ENCODE results near the gene REELD1.

The REELD1 gene

DNA sequence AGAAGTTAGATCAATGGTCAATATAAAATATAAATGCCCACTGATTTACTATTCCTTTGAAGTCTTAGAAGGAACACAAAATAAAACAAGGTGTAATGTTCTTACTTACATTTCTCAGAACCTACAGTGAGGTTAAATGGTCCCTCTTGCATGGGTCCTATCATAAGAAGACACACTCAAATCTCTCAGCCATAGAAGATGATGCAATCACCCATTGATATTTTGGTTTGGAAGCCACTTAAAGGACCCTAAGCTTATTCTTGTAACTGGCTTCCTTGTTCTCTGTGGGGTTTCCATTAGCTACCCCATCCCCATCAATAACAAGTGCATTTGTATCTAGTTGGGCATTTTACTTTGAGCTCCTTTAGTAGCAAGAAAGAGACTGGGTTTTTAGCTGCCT lies 15.1 kb downstream of the REELD1 start:
- no peak for DNase-seq

DNA sequence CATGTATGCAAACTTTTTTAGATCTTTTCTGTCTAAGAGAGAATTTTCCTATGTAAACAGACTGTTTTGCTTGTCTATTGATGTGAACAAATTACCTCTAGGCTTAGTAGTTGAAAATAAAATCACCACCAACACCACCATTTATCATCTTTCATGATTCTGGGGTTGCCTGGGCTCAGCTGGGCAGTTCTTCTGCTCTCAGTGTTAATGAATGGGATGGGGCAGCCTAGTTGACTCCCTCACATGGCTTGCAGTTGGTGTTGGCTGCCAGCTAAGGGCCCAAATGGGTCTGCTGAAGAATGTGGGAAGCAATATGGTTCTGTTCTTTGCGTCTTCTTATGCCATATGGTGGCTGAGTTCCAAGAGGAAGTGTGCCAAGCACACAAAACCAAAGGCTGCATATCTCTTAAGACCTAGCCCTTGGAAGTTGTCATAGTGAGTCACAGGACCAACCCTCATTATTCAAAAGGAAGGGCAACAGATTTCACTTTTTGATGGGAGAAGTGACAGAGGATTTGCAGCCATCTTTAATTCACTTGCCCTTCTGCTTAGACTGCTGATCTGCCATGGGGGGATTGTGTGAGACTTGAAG lies 17.9 kb downstream of the REELD1 start:
- no peak for DNase-seq

DNA sequence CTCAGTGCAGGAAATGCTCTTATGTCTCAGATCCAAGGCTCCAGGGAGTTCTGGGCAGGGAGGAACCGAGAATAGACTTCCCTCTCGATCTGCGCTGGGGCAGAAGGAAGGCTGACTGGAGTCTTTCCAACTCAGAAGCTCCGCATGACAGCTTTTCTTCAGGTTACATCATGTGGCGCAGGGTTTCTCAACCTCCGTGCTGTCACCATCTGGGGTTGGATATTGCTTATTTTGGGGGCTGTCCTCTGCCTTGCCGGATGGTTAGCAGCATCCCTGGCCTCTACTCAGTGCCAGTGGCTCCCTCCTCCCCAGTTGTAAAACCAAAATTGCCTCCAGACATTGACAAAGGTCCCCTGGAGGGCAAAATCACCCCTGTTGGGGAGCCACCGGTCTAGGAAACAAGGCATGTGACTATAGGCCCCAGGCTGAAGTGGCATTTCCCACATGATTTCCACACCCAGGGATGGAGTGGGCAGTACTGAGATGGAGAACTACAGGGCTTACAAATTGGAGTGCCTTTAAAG lies 21.4 kb downstream of the REELD1 start:
- no peak for DNase-seq

DNA sequence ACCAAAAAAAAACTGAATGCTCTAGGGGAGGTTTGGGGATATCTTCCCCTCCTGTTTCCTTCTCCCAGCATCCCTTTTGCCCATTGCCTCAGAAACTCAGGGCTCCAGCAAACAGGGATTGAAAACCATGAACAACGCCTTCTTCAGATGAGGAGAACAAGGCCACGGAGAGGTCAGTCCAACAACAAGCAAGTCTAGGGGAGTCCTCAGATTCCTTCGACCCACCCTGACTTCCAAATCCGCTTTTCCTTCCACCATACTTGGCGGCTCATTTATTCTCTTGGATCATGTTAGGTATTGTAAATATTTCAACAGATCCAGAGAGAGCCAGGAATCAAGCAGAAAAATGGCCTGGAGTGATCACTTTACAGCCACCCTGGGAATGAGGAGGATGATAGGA lies 21.9 kb downstream of the REELD1 start:
- DNase-seq, result no peak

DNA sequence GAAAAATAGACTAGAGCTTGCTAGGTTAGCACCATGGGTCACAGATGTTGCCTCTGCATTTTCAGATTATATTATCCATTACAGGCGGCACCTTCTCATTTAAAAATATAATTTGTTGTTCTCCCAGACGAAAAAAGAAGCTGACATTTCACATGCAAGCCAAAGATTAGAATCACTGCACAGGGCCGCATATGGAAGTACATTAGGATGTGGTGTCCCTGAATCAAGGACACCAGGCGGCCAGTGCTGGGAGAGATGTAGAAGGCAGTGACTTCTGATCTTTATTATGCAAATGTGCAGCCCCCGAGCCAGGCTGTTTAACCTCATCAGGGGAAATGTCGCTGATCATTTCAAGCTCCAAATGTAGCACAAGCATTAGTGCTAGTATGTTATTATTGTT lies 22.8 kb downstream of the REELD1 start:
- no peak for DNase-seq

DNA sequence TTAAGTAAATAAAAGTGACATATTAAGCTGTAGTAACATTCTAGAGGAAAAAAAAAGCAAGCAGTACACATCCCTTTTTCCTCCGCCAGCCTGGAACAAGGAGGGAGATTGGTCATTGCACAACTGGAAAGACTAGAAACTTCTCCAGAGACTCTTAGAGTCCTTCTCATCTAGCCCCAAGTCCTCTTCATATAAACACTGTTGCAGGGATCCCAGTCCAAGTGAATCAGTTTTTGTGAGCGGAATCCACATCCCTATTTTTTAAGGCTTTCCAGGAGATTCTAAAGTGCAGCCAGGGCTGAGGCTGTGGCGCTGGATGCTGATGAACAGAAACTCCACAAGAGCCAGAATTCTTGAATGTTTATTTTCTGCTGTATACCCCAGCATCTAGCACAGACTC lies 23.8 kb downstream of the REELD1 start:
- no peak for DNase-seq

DNA sequence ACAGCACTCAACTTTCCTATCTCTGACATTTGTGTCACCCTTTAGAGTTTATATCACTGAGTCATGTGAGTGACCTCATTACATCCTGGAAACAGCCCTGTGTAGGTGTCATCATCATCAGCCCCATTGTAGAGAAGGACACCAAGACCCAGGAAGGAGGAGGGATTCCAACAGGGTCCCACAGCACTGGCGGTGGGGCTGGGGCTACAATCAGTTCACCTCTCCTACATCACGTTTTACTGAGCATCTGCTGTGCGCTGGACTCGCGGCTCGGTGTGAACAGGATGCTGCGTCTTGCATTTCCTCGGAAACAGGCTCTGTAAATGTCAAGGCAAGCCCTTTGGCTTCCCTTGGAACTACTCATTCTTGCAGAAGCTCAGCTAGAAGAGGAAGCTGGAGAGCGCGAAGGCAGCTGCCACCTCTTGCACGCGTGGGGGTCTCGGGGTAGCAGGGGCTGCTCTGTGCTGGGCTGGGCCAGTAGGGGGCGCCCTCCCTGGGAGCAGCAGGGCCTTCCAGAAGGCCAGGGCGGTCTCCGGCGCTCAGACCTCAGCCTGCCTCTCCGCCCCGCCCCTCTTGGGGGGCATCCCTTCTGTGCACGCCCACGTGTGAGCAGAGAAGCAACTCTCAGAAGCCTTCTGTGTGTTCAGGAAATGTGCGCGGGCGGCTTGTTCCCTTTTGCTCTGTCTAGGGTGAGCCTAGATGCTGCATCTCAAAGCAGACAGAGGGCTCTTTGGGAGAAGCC lies 29.0 kb downstream of the REELD1 start:
- DNase-seq, result no peak

DNA sequence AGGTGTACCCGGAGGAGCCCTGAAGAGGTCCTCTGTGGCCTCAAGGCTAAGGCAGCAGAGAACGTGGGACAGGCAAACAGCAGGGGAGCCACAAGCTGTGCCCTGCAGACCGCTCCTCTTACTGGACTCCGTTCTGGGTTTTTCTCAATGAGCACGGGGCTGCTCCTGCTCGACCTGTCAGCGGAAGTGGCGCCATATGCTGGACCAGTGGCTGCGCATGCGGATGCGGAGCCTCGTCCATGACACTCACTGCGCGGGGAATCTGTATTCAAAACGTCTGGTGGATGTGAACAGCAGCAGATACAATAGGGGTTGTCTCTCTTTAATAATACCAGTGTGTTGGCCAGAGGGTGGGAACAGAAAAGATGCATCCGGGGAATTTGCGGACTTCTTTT lies 29.5 kb downstream of the REELD1 start:
- no peak for DNase-seq

DNA sequence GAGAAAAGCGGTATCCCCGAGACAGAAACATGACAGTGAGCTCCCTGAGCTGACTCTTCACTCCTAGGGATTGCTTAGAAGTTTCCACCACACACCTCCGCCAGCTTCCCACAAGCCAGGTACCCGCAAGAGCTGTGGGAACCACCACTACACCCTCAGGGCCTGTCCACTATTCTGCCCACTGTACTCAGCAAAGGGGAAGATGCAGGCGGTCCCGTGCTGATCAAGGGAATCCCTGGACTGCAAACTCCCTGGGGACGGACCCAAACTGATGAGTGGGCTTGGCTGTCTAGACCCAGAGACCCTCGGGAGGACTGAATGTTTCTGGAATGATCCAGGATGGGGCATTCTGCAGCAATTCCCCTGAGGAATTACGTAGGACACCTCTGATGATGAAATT lies 30.2 kb downstream of the REELD1 start:
- DNase-seq, result no peak

DNA sequence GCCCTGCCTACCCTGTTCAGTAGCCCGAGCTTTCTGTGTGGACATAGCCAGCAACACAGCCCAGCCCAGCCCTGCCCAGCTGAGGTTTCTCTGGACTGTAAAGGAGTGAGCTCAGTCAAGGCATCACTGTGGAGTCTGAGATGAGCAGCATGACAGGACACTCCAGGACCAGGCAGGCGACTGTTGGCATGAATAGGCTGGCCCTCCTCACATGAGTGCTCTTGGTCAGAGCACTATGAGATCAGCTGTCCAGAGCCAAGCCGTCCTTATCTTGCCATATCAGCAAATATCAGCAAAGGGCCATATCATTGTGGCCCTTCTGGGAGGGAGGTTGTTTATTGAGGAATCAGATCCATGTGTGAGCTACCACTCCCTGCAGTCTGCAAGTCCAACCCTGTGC lies 30.9 kb downstream of the REELD1 start:
- DNase-seq, result no peak

DNA sequence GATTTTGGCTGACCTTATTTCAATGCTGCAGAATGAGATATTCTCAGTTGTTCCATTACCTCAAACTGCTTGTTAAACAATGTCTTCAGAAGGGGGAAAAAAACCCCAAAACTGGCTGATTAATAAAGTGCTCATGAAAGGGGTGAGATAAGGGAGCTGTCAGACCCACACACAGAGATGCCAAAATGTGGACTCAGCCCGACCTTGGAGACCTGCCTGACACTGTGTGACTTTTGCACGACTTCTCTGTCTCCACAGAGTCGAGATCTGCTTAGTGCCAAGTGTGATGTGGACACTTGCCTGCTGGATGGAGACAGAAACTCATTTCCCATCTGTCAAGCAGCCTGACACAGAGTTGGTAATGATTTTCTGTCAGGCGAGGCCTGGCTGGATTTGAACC lies 31.5 kb downstream of the REELD1 start:
- DNase-seq, result no peak

DNA sequence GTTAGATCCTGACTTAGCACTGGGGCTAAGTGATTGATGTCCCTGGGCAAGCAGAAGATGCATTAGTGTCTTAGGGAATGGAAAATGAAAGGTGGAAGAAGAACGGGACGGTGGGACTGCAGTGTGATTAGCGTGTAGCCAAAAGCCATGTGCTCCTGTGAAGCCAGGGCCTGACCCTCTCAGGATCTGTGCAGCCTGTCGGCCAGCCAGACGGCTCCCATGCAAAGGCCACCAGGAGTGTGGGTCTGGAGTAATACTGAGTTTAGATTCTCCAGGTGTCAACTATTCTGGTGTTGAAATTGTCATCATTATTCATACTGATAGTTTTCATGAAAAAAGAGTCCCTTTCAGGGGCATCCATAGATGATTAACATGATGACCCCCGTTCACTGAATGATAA lies 32.0 kb downstream of the REELD1 start:
- no peak for DNase-seq

DNA sequence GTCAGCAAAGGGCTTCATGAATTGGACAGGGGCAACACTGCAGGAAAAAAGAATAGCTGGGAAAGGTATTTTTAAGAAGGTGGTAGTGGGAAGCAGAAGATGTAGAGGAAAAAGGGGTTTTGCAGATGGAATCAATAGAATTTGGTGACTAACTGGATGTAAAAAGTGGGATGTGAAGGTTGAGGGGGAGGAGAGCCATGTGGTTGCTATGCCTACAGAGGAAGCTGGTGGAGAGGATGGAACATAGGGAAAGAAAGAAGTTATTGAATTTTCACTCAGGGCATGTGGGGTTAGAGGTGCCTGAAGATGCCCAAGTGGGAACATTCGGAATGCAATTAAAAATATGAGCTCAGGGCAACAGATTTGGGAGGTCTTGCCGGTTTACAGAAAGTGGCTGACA lies 33.0 kb downstream of the REELD1 start:
- DNase-seq, result no peak

DNA sequence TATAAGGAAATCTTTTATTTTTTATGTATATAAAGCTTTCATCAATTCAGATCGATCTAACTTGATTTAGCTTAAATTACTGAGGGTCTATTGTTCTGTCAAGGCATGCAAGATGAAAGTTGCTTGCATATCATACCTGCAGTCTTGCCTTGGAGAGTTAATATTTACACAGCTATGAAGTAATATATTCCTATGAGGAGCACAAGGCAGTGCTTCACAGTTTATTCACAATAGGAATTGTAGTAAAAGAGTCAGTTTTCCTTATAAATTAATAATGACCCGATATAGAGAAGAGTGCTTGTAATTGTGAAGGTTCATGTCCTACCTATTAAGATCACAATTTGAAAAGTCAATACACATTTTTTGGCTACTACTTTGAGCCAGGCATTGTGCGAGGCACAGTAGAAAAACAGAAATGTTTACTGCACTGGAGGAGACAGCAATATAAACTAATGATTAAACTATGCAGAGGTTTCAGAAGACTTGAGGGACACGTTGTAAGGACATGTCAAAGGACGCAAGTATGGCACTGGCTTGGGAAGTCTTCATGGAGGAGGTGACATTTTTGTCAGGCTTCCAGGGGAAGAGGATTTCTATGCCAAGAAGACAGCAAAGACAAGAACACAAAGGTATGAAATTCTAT lies 38.8 kb downstream of the REELD1 start:
- no peak for DNase-seq

DNA sequence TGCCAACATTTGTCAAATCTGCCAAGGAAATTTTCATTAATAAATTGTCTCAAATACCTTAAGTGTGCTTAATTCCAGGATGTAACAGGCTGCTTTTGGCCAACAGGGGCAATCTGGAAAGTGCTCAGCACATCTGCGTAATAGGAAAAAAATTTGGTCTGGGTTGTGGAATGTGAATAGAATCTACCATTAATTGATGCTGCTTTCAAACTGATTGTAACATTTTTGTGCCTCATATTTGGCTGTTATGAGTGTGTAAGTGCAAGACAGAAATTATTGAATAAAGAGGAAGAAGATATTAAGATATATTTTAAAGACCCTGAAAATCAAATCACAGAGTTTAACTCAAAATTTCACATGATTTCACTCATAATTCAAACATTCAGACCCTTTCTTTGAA lies 41.1 kb downstream of the REELD1 start:
- DNase-seq, result no peak

DNA sequence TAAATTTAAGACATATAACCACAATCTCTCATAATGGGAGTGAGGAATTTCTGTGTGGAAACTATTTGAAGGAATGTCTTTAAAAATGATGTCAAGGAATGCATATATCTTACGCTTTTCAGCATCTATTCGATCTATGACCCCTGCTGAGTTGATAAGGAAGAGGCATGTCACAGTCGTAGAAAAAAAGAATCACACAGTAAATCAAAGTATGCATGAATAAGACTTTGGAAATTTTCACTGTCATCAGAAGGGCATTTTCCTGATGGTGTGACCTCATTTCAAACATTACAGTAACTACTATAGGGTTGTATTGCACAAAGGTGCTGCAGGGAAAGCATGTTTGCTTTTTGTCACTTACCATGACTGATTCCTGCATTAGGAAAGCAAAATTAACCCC lies 41.5 kb downstream of the REELD1 start:
- DNase-seq, result no peak

DNA sequence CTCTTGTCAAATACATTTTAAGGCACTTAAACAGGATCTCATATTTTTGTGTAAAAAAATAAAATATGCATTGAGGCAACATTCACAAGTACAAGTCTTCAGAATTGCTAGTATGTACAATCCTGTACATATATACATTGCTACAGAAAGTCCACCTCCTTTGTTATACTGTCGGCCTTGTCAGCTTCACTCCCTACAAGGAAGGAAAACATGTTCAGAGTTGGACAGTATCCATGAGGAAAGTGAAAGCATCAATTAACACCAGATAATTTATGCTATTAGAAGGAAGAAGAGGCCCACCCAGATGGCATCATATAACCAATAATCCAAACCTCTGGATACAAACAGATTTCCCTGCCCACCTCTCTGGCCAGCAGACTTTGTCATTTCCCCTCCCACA lies 42.0 kb downstream of the REELD1 start:
- no peak for DNase-seq

DNA sequence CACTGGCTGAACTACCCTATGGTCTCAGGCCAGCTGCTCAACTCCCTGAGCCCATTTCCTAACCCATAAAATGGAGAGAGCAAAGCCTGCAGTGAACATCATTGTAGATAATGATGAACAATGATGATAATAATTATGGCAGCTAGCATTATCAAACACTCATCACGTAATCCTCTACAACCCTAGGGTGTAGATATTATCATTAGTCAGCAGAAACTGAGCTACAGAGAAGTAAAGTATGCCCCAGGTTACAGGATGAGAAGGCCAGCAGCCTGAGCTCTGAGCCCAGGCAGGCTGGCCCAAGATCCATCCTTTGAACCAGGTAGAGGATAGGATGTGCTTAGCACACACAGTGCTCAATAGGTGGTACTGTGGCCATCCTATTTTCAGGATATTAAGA lies 43.2 kb downstream of the REELD1 start:
- DNase-seq, result no peak

DNA sequence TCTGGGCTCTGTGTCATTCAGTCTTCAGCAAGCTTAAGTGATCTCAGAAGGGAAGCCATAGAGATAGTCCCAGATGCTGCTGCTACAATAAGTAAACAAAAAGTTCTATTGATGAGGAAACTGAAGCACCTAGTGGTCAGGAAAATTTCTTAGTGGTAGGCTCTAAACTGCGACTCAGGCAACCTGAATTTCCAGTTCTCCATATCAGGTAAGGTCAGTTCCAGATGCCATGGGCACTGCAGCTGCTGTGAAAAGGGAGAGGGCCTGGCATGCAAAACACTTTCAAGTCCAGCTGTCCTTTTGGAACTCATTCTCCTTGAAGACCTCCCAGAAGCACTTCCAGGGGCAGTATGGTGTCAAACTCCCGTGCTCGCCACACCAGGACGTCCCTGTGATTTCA lies 46.2 kb downstream of the REELD1 start:
- DNase-seq, result no peak

DNA sequence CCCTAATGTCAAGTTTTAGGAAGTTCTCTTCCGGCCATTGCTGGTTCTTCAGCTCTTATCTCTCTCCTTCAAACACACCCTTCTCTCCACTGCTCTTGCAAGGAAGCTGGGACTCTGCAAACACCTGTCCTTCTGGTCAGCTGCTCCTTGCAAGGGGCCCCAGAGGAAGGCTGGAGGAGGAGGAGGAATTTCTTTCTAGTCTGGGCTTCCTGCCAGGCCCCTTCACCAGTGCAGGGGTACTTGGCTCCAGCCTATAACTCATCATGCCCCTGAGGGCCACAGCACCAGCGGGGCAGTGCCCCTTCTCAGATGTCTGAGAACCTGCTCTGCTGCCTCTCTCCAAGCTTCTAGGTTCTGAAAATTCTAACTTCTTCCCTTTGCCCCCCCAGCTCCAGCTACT lies 46.7 kb downstream of the REELD1 start:
- no peak for DNase-seq

DNA sequence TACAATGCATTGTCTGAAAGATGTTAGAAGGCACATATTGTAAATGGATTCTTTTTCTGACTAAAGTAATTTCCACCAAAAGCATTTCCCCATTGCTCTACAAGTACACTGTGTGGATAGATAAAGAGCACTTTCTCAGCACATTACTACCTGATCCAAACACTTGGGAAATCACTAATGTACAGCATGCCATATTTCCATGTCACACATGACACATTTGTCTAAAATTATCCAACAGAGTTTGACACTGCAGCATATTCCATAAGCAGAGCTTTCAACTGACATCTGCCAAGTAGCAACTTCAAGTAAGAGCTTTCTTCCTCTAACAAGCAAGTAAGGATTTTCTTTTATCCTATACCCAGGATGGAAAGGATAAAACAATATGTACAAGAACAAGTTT lies 49.5 kb downstream of the REELD1 start:
- no peak for DNase-seq

DNA sequence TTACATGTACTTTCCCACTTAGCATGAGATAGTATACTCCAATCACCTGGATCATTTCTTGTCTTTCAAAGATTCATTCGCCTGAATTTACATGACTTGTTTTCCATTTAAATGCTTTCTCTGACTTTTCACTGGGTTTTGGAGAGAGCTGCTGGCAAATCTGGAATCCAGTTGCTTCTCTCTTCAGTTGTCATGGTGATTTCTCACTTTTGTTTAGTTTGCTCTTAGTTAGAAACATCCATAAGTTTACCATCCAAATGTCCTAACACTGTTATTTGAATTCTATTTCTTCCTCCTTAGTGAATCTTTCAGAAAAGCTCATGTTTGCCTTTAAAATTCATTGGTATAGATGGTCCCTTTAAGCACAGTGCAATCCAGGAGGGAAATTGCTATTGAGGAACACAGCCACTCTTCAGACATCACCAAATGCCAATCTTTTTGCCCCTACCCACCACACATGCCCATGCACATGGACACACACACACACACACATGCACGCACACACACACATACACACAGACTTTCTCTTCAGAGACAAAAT lies 51.7 kb downstream of the REELD1 start:
- peak in 1 of 2 donors; percentile 25 for DNase-seq

DNA sequence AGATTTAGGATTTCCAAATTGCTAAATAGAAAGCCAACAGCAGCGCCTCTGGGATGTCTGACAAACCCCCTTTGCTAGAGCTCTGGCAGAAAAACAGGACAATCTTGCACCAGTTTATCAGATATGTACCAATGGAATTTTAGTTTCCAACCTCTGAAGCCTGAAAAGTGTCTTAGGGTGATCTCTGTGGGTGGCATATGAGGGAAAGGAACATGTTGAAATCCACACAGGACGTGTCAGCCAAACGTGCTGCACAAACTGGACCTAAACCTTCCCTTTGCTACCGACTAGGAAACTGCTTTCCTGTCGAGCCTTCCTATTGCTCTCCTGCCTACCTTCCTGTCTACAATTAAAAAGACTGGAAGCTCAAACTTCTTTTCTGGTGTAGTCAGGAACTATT lies 53.5 kb downstream of the REELD1 start:
- no peak for DNase-seq

DNA sequence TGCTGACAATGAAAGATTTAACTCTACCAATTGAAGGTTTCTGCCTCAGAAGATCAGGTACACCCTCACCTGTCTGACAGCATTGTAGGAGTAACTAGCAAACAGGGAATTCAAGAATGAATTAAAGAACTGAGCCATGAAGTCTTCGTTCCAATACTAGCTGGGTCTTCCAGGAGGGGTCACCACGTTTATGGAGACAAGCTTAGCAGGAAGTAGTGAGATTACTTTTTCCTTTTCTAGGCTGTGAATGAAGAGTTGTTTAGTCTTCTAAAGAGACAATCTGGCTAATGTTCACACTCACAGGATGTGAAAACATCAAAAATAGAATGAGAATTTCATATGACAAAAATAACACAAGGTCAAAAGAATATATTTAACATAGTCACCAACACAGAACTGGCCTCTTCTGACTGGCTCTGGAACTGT lies 54.9 kb downstream of the REELD1 start:
- no peak for DNase-seq
